HG03066 (cell line): ENCODE results near the gene C2orf49.
"Not testable (repeated sequence)": the region's sequence is repeated elsewhere in the genome, so short reads cannot be mapped to it uniquely, and the experiment has no call there.

Experiments used
- ATAC-seq: cut with Tn5 transposase; IDR thresholded peaks from one replicate; pipeline ENCODE4 v1.9.1; 2021; ENCODE audit warnings: low read depth; ENCODE audit not compliant: unreplicated experiment

The C2orf49 gene

DNA sequence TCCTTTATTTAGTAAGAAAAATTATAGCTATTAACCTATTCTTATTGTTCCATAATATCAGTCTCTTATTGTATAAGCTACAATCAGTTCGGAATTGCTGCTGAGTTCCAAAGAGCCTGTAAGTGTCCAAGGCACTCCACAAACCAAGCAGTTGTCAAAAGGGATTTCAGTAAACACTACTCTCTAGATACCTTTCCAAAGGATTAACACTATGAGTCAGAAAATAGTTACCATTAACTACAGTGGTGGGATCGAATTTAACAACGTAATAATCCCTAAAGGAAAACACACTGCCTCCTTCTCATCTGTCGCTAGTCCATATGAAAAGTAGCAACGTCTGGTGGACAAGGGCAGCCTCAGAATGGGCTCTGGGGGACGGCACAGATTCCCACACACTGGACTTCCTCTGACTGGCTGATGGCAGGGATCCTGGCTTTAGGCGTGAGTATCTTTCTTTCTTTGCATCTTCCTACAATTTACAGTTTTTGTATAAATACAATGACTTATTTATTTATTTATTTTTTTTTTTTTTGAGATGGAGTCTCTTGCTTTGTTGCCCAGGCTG lies 16.6 kb upstream of the C2orf49 start:
- ATAC-seq: no peak

DNA sequence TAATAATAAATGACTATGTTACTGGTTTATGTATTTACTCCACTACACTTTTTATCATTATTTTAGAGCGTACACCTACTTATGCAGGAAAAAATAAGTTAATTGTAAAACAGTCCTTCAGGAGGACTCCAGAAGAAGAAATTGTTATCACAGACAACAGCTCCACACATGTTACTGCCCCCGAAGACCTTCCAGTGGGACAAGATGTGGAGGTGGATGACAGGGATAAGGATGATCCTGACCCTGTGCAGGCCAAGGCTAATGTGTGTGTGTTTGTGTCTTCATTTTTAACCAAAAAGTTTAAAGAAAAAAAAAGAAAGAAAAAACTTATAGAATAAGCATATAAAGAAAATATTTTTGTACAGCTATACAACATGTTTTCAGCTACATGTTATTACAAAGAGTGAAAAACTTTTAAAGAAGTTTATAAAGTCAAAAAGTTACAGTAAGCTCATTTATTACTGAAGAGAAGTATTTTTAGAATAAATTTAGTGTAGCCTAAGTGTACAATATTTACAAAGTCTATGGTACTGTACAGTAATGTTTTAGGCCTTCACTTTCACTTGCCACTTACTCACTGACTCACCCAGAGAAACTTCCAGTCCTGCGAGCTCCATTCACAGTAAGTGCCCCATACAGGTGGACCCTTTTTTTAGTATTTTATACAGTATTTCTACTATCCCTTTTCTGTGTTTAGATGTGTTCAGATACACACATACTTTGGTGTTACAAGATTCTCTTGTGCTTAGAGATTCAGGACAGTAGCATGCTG lies 15.3 kb upstream of the C2orf49 start:
- ATAC-seq: no peak

DNA sequence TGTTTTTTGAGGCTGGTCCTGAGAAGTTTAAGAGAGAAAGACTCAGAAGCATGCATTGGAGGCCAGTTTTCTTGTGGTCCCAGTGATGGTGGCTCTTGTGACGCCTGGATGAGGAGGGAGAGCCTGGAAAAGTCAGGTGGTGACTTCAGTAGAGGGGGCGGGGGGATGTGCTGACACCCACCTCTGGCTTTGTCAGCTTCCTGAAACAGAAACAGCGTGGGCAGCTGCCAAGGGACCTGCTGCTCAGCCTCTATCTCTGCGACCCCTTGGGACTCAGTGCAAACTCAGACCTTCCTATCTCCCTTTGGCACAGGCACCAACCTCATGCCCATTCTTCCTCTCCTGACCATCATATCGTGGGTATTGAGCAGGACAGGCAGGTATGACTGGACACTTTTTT lies 14.2 kb upstream of the C2orf49 start:
- no peak for ATAC-seq

DNA sequence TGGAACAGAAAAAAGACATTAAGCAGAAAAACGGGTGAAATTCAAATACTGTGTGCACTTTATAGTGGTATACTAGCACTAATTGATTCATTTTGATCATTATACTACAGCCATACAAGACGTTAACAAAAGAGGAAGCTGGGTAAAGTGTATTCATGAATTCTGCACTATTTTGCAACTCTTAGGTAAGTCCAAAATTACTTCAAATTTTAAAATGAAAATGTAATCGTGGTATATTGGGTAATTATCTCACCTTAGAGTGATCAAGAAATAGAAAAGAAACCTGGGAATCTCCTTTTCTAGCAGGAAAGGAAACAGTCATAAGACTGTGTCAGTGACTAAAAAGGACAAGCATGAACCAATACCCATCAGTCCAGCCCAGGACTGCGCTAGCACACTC lies 13.2 kb upstream of the C2orf49 start:
- ATAC-seq: no peak

DNA sequence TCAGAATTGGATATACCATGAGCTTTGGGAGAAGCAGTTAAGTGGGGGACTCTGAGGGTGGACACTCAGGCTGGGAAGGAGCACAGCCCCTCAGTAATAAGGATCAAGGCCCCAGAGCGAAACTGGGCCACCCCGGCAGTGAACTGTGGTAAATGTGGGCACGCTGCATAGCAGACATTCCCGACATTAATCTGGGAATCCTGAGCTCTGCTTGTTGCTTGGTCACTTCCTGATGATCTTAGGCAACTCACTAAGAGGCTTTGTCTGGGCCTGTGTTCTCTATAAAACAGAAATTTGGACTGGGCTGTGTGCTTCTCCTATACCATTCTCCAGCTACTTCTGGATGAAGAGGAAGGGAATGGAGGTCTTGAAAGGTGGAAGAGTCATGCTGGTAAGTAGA lies 12.6 kb upstream of the C2orf49 start:
- no peak for ATAC-seq

DNA sequence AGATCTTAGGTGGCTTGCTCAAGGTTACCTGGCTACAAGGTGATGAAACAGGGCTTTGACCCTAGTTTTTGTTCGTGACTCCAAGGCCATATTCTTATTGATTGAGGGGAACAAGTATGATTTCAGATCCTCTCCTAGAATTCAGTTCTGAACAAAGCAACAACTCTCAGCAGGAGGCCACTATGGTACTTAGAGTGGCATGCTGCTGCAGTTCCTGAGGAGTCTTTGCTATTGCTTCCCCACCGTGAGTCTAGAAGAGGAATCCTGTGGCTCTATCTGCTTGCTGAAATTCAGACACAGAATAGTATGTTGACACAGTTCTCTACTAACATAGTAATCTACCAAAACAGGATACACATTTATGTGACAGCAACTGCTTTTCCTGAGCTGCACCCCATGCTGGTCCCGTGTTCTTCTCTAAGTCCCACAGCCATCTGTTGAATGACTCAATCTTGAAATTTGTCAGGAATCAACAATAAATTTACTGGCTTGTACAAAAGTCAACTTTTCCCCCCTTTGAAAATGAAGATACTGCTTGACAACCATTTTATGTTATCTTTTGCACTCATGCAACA lies 11.9 kb upstream of the C2orf49 start:
- ATAC-seq: no peak

DNA sequence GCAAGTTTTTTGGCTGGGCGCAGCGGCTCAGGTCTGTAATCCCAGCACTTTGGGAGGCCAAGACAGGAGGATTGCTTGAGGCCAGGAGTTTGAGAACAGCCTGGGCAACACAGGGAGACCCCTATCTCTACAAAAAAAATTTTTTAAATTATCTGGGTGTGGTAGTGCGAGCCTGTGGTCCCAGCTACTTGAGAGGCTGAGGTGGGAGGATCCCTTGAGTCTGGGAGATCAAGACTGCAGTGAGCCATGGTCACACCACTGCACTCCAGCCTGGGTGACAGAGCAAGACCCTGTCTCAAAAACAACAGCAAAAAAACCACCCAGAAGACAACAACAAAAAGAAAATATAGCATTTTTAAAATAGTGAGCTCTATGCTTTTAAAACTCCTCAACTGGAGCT lies 10.1 kb upstream of the C2orf49 start:
- not testable (repeated sequence) for ATAC-seq

DNA sequence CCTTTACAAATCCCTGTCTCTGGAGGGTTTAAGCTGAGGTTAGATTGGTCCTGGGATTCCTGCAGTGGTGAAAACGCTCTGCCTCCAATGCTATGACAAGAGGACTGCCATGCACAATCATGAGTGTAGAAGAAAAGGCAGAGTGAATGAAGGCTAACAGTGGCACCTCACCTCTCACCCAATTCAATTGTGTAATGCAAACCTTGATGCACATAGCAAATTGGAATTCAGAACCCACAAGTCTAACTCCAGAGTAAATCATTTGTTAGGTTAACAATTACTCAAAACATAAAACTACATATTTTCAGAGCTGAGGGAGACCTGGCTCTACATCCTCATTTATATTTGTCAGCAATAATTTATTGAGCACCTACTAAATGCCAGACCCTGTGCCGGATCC lies 9.7 kb upstream of the C2orf49 start:
- no peak for ATAC-seq

DNA sequence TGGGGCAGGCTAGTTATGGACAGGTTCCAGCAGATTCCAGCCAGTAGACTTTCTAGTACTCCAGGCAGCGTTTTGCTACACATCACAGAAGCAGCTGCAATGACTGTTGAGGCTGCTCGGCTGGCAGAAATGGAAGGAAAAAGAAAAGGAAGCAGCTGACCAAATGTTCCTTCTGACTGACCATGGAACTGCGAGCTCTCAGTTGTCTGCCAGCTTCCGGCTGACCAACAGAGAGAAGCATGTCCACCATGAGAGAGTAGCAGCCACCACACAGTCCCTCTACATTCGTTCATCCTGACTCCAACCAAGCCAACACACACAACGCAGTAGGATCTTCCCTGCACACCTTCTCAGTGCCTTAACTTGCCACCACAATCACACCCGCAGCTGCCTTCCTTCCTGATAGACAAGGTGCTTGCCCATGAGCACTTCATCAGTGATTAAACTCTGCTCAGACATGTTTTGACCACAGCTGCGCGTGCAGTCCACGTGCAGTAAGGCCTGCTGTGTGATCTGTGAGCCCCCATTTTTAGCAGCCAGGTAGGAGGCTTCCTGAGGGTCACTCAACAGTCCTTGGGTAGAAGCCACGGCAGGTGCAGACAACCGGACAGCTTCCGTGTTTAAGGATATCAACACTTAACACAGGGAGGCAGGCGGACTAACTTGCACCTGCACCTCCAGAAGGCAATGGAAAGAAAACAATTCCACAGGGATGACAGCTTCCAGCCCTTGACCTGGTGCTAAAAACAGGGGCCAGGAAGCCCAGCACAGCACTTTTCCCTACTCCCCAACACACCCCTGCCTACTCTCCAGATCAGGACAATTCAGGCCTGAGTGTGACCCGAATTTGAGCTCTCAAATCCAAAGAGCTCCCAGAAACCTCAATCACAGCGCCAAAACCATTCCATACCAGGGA lies 8.8 kb upstream of the C2orf49 start:
- ATAC-seq: no peak

DNA sequence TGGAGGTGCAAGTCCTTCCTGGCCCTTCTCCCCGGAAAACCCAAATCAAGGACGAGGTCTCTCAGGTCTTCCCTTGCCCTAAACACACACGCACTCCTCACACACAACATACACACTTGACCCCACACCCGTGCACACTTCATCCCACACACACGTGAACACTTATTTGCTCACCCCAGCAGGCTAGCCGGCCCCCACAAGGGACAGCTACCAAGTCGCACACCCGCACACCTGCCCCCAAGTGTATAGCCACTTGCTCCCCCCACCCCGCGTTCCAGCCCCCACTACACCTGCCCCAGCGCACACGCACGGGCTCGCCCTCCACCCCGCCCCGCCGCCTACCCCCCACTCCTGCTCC lies 8.2 kb upstream of the C2orf49 start:
- peak; percentile 3 for ATAC-seq

DNA sequence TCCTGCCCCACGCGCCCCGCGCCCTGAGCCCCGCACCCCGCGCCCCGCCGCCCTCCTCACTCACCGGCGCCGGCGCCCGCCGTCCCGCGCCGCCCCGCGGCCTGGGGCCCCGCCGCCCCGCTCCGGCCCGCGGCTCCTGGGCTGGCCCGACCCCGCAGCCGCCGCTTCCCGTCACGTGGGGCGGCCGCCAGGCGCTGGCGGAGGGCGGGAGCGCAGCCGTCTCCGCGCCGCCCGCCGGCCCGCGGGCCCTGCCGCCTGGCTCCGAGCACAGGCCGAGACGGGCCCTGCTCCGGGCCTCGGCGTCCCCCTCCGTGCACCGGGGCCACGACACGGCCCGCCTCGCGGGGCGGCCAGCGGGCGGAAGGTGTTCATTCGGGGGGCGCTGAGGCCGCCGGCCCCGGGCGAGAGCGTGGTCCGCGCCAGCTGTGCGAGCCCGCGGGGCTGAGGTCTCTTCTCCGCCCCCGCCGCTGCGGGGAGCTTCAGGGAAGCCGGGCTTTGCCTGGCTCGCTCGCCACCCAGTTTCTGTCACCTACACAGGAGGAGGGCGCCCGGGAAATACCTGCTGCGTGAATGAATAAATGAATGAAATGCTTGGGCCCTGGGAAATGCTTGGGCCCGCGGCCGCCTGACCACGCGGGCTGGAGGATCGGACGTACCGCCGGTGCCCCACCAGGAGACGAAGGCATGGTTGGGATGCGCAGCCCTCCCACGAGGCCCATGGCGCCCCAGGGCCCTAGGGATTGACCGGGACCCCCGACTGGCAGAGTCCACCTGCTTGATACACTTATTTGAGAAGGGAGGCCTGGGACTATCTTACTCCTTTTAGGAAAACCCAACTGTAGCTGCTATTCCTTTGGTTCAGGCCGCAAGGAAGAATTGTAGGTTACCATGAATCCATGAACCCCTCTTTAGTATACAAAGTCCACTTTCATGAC lies 7.5 kb upstream of the C2orf49 start, which contains the start of gene TGFBRAP1:
Gene TGFBRAP1, minus strand, starts transcription at position 175 of the 935 bp plus-strand sequence. CDS start 21,434 bp downstream, outside the sequence.
- ATAC-seq: peak; percentile 67

DNA sequence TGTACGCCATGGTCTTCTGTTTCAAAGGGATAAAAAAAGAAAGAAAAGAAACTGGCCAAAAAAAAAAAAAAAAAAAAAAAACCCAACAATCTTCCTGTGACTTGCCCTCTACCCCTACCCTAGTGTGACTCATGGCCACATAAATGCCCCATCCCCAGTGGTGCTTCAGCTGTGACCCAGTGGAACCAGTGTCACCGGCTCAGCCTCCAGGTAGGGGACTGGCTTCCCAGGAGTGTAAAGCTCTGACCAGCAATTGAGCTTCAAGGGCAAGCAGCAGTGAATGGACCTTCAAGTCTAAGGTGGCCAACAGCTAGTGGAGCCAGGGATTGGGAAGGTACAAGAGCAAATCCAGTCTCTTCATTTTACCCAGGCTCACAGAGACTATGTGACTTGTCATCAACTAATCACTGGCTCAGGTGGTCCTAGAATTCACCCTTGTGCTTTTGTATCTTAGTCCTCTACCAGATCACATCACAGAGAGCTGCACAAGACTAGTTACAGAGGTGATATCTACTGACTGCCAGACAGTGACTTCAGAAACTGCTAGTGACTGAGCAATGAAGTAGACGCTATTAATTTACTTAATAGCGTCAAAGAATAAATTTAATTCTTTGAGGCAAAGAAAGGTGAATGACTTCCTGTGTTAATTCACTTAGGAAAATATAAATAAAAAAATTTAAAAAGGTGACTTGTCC lies 6.5 kb upstream of the C2orf49 start:
- no peak for ATAC-seq

DNA sequence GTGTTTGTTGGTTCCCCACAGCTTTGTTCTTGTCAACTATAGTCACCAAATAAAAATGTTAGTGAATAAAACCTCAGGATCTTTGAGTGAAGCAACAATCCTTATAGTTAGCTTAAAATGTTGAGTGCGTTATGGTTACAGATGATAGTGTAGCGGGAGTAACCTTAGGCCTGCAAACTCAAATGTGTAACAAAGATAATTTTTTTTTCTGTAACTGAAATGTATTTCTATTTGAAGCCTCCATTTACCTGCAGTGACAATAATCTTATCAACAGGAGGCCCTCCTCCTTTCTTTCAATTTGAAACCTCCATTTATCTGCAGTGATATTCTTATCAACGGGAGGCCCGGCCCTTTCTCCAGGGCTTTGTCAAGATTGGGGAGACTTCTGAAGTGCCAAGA lies 3.1 kb upstream of the C2orf49 start:
- ATAC-seq: no peak

DNA sequence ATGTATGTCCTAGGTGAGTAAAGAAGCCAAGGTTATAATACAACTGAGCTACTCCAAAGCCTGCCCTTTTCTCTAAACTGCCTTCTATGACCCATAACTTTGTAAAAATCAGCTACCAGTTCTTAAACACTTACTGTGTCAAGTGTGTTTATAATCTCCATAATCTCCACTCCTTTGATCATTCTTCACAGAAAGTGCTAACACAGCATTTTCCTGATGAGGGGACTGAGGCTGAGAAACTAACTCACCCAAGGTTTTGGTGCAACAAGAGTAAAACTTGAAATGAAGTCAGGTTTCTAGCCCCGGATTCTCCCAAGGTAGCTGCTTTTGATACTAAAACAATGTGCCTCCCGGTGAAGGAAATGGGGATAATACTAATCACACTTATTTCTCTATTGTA lies 1.9 kb upstream of the C2orf49 start:
- no peak for ATAC-seq

DNA sequence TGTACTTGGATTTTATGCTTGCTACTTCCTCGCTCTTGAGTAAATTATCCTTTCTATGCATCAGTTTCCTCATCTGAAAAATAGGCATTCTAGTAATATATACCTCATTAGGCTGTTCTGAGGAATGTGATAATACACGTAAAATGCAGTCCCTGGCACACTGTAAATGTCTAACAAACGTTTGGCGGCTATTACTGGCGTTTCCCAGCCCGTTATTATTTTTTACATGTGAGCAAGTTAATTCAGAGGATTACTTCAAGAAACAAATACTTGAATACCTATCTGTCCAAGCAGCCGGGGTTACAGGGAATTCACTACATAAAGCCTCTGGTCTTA lies 586 bp upstream of the C2orf49 start:
- ATAC-seq: no peak

DNA sequence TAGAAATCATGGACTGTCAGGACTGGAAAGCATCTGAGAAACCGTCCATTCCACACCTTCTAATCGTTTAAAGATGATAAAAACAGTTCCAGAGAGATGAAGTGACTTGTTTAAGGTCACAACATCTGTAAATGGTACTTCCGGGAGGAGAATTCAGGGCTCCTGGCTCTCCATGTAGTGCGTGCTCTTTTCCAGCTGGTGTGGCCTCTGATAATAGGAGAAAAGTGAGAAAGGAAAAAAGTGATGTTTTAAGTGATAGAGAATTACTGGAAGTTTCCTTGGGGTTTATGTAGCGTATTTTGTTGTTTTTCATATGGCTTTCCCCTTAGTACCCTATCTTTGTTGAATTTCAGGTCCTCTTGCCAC lies 663 bp downstream of the C2orf49 start:
- ATAC-seq: peak; percentile 11

DNA sequence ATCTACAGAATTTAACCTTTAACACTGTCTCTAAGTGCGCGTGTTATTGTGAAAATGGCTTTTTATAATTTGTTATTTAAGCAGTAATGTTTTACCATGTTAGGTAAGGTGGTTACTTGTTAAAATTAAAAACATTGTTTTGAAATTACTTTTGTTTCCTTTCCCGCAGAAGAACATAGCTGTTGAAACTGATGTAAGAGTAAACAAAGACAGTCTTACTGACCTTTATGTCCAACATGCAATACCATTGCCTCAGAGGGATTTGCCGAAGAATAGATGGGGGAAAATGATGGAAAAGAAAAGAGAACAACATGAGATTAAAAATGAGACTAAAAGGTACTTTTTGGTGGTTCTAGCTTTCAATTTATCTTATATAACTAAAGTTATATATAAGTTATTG lies 2.1 kb downstream of the C2orf49 start:
- no peak for ATAC-seq

DNA sequence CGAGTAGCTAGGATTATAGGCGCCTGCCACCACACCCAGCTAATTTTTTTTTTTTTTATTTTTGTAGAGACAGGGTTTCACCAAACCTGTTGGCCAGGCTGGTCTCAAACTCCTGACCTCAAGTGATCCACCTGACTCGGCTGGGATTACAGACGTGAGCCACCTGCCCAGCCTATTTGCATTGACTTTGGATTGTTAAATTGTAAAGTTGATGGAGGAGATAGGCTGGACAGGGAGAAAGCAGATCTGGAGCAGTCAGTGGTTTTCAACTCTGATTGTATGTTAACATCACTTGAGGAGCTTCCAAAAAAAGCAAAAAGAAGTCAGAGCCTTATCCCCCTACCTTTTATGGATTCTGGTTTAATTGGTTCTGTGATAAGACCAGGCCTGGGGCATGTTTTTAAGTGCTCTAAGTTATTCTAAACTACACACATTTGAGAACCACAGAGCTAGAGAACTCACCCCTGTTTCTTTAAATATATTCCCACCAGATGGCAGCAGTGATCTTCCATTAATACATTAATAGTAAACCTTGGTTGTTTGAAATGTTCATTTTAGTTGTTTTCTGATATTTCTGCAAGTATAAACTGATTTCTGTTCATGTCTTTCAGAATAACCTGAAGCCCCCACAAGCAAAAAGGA lies 7.5 kb downstream of the C2orf49 start:
- ATAC-seq: no peak

DNA sequence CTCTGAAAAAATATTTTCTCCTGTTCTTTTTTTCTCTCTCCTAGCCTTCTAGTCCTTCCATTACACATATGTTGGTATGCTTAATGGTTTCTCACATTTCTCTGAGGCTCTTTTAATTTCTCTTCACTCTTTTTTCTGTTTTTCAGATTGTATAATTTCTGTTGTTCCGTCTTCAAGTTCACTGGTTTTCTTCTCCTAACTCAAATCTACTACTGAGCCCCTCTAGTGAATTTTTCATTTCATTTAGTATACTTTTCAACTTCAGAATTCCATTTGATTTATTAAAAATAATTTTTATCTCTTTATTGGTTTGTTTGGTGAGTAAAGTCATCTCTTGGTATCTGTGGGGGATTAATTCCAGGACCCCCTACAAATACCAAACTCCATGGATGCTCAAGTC lies 19.8 kb downstream of the C2orf49 start:
- ATAC-seq: no peak
